ENCODE measurements around the gene ZNF205. TPM values are rescaled to one million over a fixed set of nuclear protein-coding genes. Genes with fewer than 3 reads are reported as not detected.

The ZNF205 gene
- total RNA-seq, 1 donor from 2014 or later = 14.8 TPM

DNA sequence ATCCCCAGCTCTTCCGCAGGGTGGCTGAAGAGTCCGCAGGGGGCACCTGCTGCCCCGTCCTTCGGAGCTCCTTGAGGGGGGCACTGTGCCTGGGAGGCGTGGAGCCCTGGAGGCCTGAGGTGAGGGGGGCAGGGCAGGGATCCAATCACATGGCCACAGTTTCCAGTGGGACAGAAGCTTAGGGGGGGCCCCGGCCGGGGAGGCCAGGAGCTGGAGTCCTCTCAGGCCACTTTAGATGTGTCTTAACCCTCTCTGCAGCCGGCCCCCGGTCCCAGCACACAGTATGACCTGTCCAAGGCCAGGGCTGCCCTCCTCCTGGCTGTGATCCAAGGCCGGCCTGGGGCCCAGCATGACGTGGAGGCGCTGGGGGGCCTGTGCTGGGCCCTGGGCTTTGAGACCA lies 33.3 kb downstream of the ZNF205 start:
- Mint-ChIP-seq H3K27me3 (ENCODE audit: unreplicated experiment) (no peaks in the 10 kb centered on the region), H3K27ac (ENCODE audit: unreplicated experiment) (no peak overlapping the region), H3K4me3 (ENCODE audit: unreplicated experiment) (no peak overlapping the region), H3K36me3 (ENCODE audit: unreplicated experiment) (peaks cover 10% of the 10 kb centered on the region), H3K4me1 (ENCODE audit: unreplicated experiment) (peaks cover 12% of the 10 kb centered on the region), H3K9me3 (ENCODE audit: unreplicated experiment) (no peaks in the 10 kb centered on the region)
- DNase-seq (ENCODE audit: extremely low spot score, unreplicated experiment) = no peak
- TF ChIP-seq, protein P1, sequence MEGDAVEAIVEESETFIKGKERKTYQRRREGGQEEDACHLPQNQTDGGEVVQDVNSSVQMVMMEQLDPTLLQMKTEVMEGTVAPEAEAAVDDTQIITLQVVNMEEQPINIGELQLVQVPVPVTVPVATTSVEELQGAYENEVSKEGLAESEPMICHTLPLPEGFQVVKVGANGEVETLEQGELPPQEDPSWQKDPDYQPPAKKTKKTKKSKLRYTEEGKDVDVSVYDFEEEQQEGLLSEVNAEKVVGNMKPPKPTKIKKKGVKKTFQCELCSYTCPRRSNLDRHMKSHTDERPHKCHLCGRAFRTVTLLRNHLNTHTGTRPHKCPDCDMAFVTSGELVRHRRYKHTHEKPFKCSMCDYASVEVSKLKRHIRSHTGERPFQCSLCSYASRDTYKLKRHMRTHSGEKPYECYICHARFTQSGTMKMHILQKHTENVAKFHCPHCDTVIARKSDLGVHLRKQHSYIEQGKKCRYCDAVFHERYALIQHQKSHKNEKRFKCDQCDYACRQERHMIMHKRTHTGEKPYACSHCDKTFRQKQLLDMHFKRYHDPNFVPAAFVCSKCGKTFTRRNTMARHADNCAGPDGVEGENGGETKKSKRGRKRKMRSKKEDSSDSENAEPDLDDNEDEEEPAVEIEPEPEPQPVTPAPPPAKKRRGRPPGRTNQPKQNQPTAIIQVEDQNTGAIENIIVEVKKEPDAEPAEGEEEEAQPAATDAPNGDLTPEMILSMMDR (IDR thresholded peaks at IDR 0.05) = no peak

DNA sequence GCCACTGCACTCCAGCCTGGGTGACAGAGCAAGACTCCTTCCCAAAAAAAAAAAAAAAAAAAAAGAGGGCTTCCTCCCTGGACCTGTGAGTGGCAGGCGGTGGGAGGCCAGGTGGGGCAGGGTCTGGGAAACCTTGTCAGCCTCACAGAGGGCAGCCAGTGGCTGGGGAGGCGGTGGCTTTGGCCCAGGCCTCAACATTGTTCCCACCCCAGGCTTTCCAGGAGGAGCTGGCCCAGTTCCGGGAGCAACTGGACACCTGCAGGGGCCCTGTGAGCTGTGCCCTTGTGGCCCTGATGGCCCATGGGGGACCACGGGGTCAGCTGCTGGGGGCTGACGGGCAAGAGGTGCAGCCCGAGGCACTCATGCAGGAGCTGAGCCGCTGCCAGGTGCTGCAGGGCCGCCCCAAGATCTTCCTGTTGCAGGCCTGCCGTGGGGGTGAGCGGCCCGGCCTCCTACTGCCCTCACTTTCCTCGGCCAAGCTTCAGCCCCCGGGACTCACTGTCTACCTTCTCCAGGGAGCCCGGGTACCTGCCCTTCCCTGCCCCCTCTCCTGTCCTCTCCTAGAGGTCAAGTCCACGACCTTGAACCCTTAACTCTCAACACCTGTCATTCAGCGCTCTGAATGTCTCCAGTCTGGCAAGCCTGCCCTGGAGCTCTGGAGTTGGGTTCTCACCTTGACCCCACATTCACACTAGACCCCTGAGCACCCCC lies 34.8 kb downstream of the ZNF205 start:
- Mint-ChIP-seq H3K4me3 (ENCODE audit: unreplicated experiment) (no peak overlapping the region), H3K27ac (ENCODE audit: unreplicated experiment) (no peak overlapping the region), H3K27me3 (ENCODE audit: unreplicated experiment) (no peaks in the 10 kb centered on the region), H3K9me3 (ENCODE audit: unreplicated experiment) (no peaks in the 10 kb centered on the region), H3K4me1 (ENCODE audit: unreplicated experiment) (peaks cover 20% of the 10 kb centered on the region), H3K36me3 (ENCODE audit: unreplicated experiment) (peaks cover 5% of the 10 kb centered on the region)
- TF ChIP-seq, protein P1 (IDR thresholded peaks at IDR 0.05) = no peak
- DNase-seq (ENCODE audit: extremely low spot score, unreplicated experiment) = peak; percentile 81

DNA sequence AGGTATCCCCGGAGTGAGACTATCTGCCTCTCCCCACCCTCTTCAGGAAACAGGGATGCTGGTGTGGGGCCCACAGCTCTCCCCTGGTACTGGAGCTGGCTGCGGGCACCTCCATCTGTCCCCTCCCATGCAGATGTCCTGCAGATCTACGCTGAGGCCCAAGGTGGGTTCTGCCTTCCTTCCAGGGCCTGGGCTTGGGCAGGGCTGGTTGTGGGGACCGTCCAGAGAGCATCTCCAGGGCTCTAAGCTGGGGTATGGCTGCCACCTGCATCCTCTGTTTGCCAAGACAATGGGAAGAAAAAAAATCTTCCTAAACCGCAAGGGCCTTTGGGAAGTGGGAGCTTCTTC lies 35.3 kb downstream of the ZNF205 start:
- H3K9me3 Mint-ChIP-seq (ENCODE audit: unreplicated experiment) = no peaks in the 10 kb centered on the region
- no peaks in the 10 kb centered on the region for H3K36me3 Mint-ChIP-seq (ENCODE audit: unreplicated experiment)
- H3K27me3 Mint-ChIP-seq (ENCODE audit: unreplicated experiment) = no peaks in the 10 kb centered on the region
- TF ChIP-seq, protein P1 (IDR thresholded peaks at IDR 0.05) = no peak
- no peak overlapping the region for H3K27ac Mint-ChIP-seq (ENCODE audit: unreplicated experiment)
- DNase-seq (ENCODE audit: extremely low spot score, unreplicated experiment) = no peak
- peaks cover 26% of the 10 kb centered on the region for H3K4me1 Mint-ChIP-seq (ENCODE audit: unreplicated experiment)
- no peak overlapping the region for H3K4me3 Mint-ChIP-seq (ENCODE audit: unreplicated experiment)

DNA sequence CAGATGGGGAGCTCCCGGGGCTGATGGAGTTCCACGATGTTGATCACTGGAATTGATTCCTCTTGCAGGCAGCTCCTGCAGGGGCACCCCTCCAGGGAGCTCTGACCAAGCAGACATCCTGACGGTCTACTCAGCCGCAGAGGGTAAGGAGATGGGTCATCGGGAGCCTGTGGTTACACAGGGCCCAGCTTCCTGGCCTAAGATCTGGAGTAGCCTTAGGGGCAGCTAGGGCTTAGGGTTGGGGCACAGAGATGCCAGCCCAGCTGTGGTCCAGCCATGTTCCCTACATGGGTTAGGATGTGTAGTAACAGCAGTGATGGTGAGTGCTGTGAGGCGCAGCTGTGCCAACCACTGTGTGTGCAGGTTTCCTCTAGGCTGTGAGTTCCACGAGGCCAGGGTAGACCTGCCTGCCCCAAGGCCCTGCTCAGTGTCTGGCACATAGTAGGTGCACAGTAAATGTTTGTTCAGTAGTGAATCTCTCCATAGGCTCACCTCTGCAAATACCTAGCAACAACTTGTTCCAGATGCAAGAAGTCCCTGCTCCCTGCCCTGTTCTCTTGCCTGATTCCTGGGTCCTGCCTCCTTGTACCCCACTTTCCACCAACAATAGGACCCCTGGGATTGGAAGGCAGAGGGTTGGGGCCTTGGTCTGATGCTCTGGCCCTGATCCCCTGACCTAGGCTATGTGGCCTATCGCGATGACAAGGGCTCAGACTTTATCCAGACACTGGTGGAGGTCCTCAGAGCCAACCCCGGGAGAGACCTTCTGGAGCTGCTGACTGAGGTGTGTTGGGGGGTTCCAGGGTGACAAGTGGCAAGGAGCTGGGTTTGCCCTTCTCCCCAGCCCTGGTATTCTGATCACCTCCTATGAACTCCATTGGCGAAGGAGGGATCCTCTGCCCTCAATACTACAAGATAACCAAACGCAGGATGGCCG lies 36.1 kb downstream of the ZNF205 start:
- H3K27me3 Mint-ChIP-seq (ENCODE audit: unreplicated experiment) = no peaks in the 10 kb centered on the region
- no peaks in the 10 kb centered on the region for H3K36me3 Mint-ChIP-seq (ENCODE audit: unreplicated experiment)
- TF ChIP-seq, protein P1 (IDR thresholded peaks at IDR 0.05) = no peak
- no peak for DNase-seq (ENCODE audit: extremely low spot score, unreplicated experiment)
- peak overlapping the region; percentile 88 for H3K27ac Mint-ChIP-seq (ENCODE audit: unreplicated experiment)
- H3K9me3 Mint-ChIP-seq (ENCODE audit: unreplicated experiment) = no peaks in the 10 kb centered on the region
- H3K4me3 Mint-ChIP-seq (ENCODE audit: unreplicated experiment) = peak overlapping the region; percentile 83
- peaks cover 27% of the 10 kb centered on the region for H3K4me1 Mint-ChIP-seq (ENCODE audit: unreplicated experiment)

DNA sequence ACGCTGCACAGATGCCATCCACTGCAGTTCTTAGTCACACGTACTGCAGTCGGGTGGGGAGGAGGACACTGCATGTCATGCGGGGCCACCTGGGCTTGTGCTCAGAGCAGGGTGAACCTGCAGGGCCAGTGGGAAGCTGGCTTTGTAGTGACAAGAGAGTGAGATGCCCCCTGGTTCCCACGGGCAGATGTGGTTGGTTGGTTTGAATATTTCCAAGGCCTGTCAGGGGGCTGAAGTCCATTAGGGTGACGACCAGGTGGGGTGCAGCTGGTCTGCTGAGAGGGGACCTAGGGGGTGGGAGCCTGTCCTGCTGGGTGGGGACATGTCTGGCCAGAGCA lies 36.8 kb downstream of the ZNF205 start:
- Mint-ChIP-seq H3K27me3 (ENCODE audit: unreplicated experiment) (no peaks in the 10 kb centered on the region), H3K9me3 (ENCODE audit: unreplicated experiment) (no peaks in the 10 kb centered on the region), H3K4me1 (ENCODE audit: unreplicated experiment) (peaks cover 27% of the 10 kb centered on the region), H3K27ac (ENCODE audit: unreplicated experiment) (peak overlapping the region; percentile 88), H3K4me3 (ENCODE audit: unreplicated experiment) (peak overlapping the region; percentile 83), H3K36me3 (ENCODE audit: unreplicated experiment) (no peaks in the 10 kb centered on the region)
- TF ChIP-seq, protein P1 (IDR thresholded peaks at IDR 0.05) = no peak
- no peak for DNase-seq (ENCODE audit: extremely low spot score, unreplicated experiment)
